AML-193 (cell line): ENCODE measurements around the gene KDM4C.
A peak's percentile ranks its signal among the peaks of the same experiment; 100 is the strongest.
"Not testable (repeated sequence)": the region's sequence is repeated elsewhere in the genome, so short reads cannot be mapped to it uniquely, and the experiment has no call there.

Source experiments
- DNase-seq, 2 experiments: peaks; one replicate each; lab custom pipeline; 2025; lab: John Stamatoyannopoulos, UW

KDM4C gene

GRCh38 chr9:7171396-7172153, 413.8 kb downstream of the KDM4C start:
- no peak for DNase-seq

- no peak for DNase-seq
Observed at GRCh38 chr9:7172154-7173115, 414.7 kb downstream of the KDM4C start.

GRCh38 chr9:7173139-7173538, 415.4 kb downstream of the KDM4C start:
- DNase-seq, result no peak

GRCh38 chr9:7174301-7174700, 416.5 kb downstream of the KDM4C start:
- DNase-seq, result no peak

GRCh38 chr9:7174884-7175283, 417.1 kb downstream of the KDM4C start:
- no peak for DNase-seq

GRCh38 chr9:7176561-7176960, 418.8 kb downstream of the KDM4C start:
- no peak for DNase-seq

GRCh38 chr9:7177383-7177782, 419.6 kb downstream of the KDM4C start:
- DNase-seq, result no peak

GRCh38 chr9:7178729-7179128, 421.0 kb downstream of the KDM4C start:
- no peak for DNase-seq

- no peak for DNase-seq
Observed at GRCh38 chr9:7180247-7180646, 422.5 kb downstream of the KDM4C start.

- DNase-seq, result not testable (repeated sequence)
Observed at GRCh38 chr9:7183139-7183538, 425.4 kb downstream of the KDM4C start.

GRCh38 chr9:7185612-7186011, 427.8 kb downstream of the KDM4C start:
- DNase-seq, result no peak

GRCh38 chr9:7186175-7186574, 428.4 kb downstream of the KDM4C start:
- DNase-seq, result peak; percentile 33 to 47

GRCh38 chr9:7192266-7192665, 434.5 kb downstream of the KDM4C start:
- DNase-seq, result no peak

- no peak for DNase-seq
Observed at GRCh38 chr9:7195526-7195925, 437.8 kb downstream of the KDM4C start.

GRCh38 chr9:7196467-7196866, 438.7 kb downstream of the KDM4C start:
- no peak for DNase-seq

GRCh38 chr9:7201196-7201595, 443.4 kb downstream of the KDM4C start:
- DNase-seq, result no peak

- no peak for DNase-seq
Observed at GRCh38 chr9:7205806-7206205, 448.0 kb downstream of the KDM4C start.

GRCh38 chr9:7206221-7206758, 448.5 kb downstream of the KDM4C start:
- DNase-seq, result no peak

- no peak for DNase-seq
Observed at GRCh38 chr9:7209016-7209715, 451.4 kb downstream of the KDM4C start.

- no peak for DNase-seq
Observed at GRCh38 chr9:7209990-7210389, 452.2 kb downstream of the KDM4C start.

GRCh38 chr9:7210854-7211637, 453.3 kb downstream of the KDM4C start:
- no peak for DNase-seq
